HG02840 (cell line): ENCODE data around the gene RNF227.
"Not testable (repeated sequence)": the region's sequence is repeated elsewhere in the genome, so short reads cannot be mapped to it uniquely, and the experiment has no call there.

Source experiments
- ATAC-seq: cut with Tn5 transposase; IDR thresholded peaks from one replicate; pipeline ENCODE4 v1.9.1; 2021; ENCODE audit warnings: mild to moderate bottlenecking, moderate library complexity, moderate number of reproducible peaks; ENCODE audit not compliant: unreplicated experiment, low FRiP score

RNF227 gene

GRCh38 chr17:7867881-7868329 lies 48.2 kb downstream of the RNF227 start:
- ATAC-seq: no peak

DNA sequence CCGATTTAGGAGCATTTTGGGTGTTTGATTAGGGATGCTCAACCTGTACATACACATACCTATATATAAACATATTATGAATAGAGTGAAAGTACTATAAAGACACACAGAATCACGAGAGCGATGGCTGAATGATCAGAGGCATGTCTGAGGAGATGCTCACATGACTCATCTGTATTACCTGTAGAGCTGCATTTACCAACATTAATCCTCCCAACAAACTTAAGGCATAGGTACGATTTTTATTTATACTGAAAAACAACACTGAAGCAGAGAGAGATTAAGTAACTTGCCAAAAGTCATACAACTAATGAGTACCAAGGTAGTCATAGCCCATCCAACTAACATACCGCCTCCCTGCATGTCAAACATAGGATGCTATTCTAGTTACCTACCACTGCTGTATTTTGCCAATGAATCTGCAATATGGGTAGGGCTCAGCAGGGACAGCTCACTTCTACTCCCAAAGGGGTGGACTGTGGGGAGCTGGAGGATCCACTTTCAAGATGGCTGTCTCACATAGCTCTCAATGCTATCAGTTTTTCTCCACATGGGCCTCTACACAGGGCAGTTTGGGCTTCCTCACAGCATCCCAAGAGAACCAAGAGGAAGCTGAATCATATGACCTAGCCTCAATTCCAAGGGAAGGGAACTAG lies 51.0 kb downstream of the RNF227 start:
- ATAC-seq: no peak

DNA sequence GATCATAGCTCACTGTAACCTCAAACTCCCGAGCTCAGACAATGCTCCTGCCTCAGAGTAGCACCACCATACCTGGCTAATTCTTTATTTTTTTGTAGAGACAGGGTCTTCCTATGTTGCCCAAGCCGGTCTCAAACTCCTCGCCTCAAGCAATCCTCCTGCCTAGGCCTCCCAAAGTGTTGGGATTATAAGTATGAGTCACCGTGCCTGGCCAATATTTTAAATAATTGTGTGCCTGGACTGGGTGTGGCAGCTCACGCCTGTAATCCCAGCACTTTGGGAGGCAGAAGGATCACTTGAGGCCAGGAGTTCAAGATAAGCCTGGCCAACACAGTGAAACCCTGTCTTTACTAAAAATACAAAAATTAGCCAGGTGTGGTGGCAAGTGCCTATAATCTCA lies 51.7 kb downstream of the RNF227 start:
- ATAC-seq: not testable (repeated sequence)
